H9 (cell line): ENCODE data around the gene TENM4. TPM values are rescaled to one million over a fixed set of nuclear protein-coding genes. Genes with fewer than 3 reads are reported as not detected.

ENCODE experiments used
- DNase-seq: peaks from one replicate; pipeline ENCODE4 v3.0.0-alpha.2; 2017
- H2AFZ ChIP-seq: one replicate; pipeline ENCODE4 v1.6.1; 2013; ENCODE audit warnings: mild to moderate bottlenecking, low read length, control low read depth, moderate library complexity
- H2AK5ac ChIP-seq: 2 replicates; pipeline ENCODE4 v1.6.1; 2013; ENCODE audit warnings: low read length, control low read depth, mixed read lengths; ENCODE audit not compliant: insufficient read length
- H2BK120ac ChIP-seq: one replicate; pipeline ENCODE4 v1.6.1; 2013; ENCODE audit warnings: low read depth, mild to moderate bottlenecking, low read length, control low read depth, inconsistent platforms; ENCODE audit not compliant: poor library complexity, severe bottlenecking
- H2BK12ac ChIP-seq: 2 replicates; pipeline ENCODE4 v1.6.1; 2013; ENCODE audit warnings: low read length, control low read depth, mixed read lengths, low read depth; ENCODE audit not compliant: insufficient read length
- H2BK15ac ChIP-seq: 2 replicates; pipeline ENCODE4 v1.6.1; 2013; ENCODE audit warnings: low read depth, low read length, control low read depth
- H2BK20ac ChIP-seq: one replicate; pipeline ENCODE4 v1.6.1; 2013; ENCODE audit warnings: low read depth, mild to moderate bottlenecking, low read length, control low read depth, inconsistent platforms; ENCODE audit not compliant: poor library complexity, severe bottlenecking
- H2BK5ac ChIP-seq: 2 replicates; pipeline ENCODE4 v1.6.1; 2013; ENCODE audit warnings: low read length, control low read depth, mixed read lengths; ENCODE audit not compliant: insufficient read length
- H3K14ac ChIP-seq: 2 replicates; pipeline ENCODE4 v1.6.1; 2013; ENCODE audit warnings: low read length, control low read depth; ENCODE audit not compliant: insufficient read depth
- H3K18ac ChIP-seq: 2 replicates; pipeline ENCODE4 v1.6.1; 2013; ENCODE audit warnings: low read depth, mild to moderate bottlenecking, mixed read lengths, low read length, control low read depth; ENCODE audit not compliant: insufficient read length
- H3K23ac ChIP-seq: 2 replicates; pipeline ENCODE4 v1.6.1; 2013; ENCODE audit warnings: low read length, control low read depth, mixed read lengths, low read depth; ENCODE audit not compliant: insufficient read length
- H3K23me2 ChIP-seq: 2 replicates; pipeline ENCODE4 v1.6.1; 2013; ENCODE audit warnings: low read depth, mild to moderate bottlenecking, mixed read lengths, low read length, control low read depth; ENCODE audit not compliant: insufficient read length, poor library complexity, severe bottlenecking
- H3K27ac ChIP-seq: 2 replicates; pipeline ENCODE4 v1.5.1; 2013; ENCODE audit warnings: low read length, control low read depth, mixed read lengths, low read depth; ENCODE audit not compliant: insufficient read length
- H3K27me3 ChIP-seq: 2 replicates; pipeline ENCODE4 v1.6.1; 2013; ENCODE audit warnings: low read length, control low read depth, inconsistent platforms; ENCODE audit not compliant: insufficient read depth
- H3K4ac ChIP-seq: 2 replicates; pipeline ENCODE4 v1.6.1; 2013; ENCODE audit warnings: low read depth, mild to moderate bottlenecking, control low read depth, inconsistent platforms, low read length, moderate library complexity
- H3K4me1 ChIP-seq: 2 replicates; pipeline ENCODE4 v1.6.1; 2013; ENCODE audit warnings: low read length, control low read depth, inconsistent platforms; ENCODE audit not compliant: insufficient read depth
- H3K4me2 ChIP-seq: 2 replicates; pipeline ENCODE4 v1.6.1; 2013; ENCODE audit warnings: low read length, control low read depth, mixed read lengths; ENCODE audit not compliant: insufficient read length, insufficient read depth
- H3K56ac ChIP-seq: 2 replicates; pipeline ENCODE4 v1.6.1; 2013; ENCODE audit warnings: low read depth, mild to moderate bottlenecking, mixed read lengths, low read length, control low read depth; ENCODE audit not compliant: insufficient read length
- H3K79me1 ChIP-seq: 2 replicates; pipeline ENCODE4 v1.6.1; 2013; ENCODE audit warnings: low read depth, mild to moderate bottlenecking, moderate library complexity, low read length, control low read depth, inconsistent platforms; ENCODE audit not compliant: insufficient read depth, poor library complexity, severe bottlenecking
- H3K79me2 ChIP-seq: 2 replicates; pipeline ENCODE4 v1.6.1; 2013; ENCODE audit warnings: low read length, control low read depth, inconsistent platforms; ENCODE audit not compliant: insufficient read depth
- H3K9ac ChIP-seq: 2 replicates; pipeline ENCODE4 v1.6.1; 2013; ENCODE audit warnings: low read length, control low read depth, mixed read lengths; ENCODE audit not compliant: insufficient read length; ENCODE audit errors: extremely low read depth
- H3K9me3 ChIP-seq: one replicate; pipeline ENCODE4 v1.6.1; 2013; ENCODE audit warnings: low read depth, low read length, inconsistent platforms; ENCODE audit not compliant: control insufficient read depth
- H3T11ph ChIP-seq: one replicate; pipeline ENCODE4 v1.6.1; 2013; ENCODE audit warnings: mild to moderate bottlenecking, low read length, control low read depth, inconsistent platforms
- H4K20me1 ChIP-seq: one replicate; pipeline ENCODE4 v1.6.1; 2013; ENCODE audit not compliant: control insufficient read depth, insufficient read length, insufficient read depth
- H4K5ac ChIP-seq: 2 replicates; pipeline ENCODE4 v1.6.1; 2013; ENCODE audit warnings: low read depth, mild to moderate bottlenecking, mixed read lengths, low read length, control low read depth; ENCODE audit not compliant: insufficient read length
- H4K8ac ChIP-seq: replicated peaks from 2 replicates; pipeline ENCODE4 v1.6.1; 2013; ENCODE audit warnings: low read length, control low read depth, mixed read lengths, low read depth; ENCODE audit not compliant: insufficient read length
- H4K91ac ChIP-seq: 2 replicates; pipeline ENCODE4 v1.6.1; 2013; ENCODE audit warnings: low read depth, mild to moderate bottlenecking, moderate library complexity, mixed read lengths, low read length, control low read depth; ENCODE audit not compliant: insufficient read length
- H3K27ac Mint-ChIP-seq, 3 experiments: 2 replicates in 2 of 3; 3 replicates in 1 of 3; pipeline ENCODE4 v1.8.0; 2020 to 2021; ENCODE audit warnings: mixed read lengths in 3 of 3, mild to moderate bottlenecking in 1 of 3, moderate library complexity in 1 of 3
- H3K27me3 Mint-ChIP-seq: 2 replicates; pipeline ENCODE4 v1.8.0; 2021; ENCODE audit warnings: low read depth, mild to moderate bottlenecking, moderate library complexity, mixed read lengths
- H3K36me3 Mint-ChIP-seq, 3 experiments: 2 replicates in 2 of 3; 3 replicates in 1 of 3; pipeline ENCODE4 v1.8.0; 2020 to 2021; ENCODE audit warnings: low read depth in 3 of 3, mixed read lengths in 3 of 3; ENCODE audit not compliant: insufficient read depth in 1 of 3
- H3K4me1 Mint-ChIP-seq, 2 experiments: 2 replicates each; pipeline ENCODE4 v1.8.0; 2020; ENCODE audit warnings: mixed read lengths in 2 of 2
- H3K4me3 Mint-ChIP-seq, 2 experiments: 2 replicates in 1 of 2; 3 replicates in 1 of 2; pipeline ENCODE4 v1.8.0; 2020 to 2021; ENCODE audit warnings: mild to moderate bottlenecking in 2 of 2, mixed read lengths in 2 of 2, moderate library complexity in 1 of 2
- H3K9me3 Mint-ChIP-seq, 2 experiments: 2 replicates in 1 of 2; 3 replicates in 1 of 2; pipeline ENCODE4 v1.8.0; 2020; ENCODE audit warnings: mild to moderate bottlenecking in 2 of 2, mixed read lengths in 2 of 2, moderate library complexity in 1 of 2
- WGBS: extraction: QIAGEN DNeasy Blood & Tissue Kit; methylation state at CpG from one replicate; pipeline ENCODE4 v1.1.7; 2013; ENCODE audit warnings: missing lambda C conversion rate, low lambda C conversion rate, mixed read lengths; ENCODE audit not compliant: insufficient read length; ENCODE audit errors: extremely low coverage; 5-methylcytosine and 5-hydroxymethylcytosine counted together
- total RNA-seq: library from RNA; stranded (reverse); gene quantifications from 2 replicates; pipeline ENCODE4 v1.2.1, GENCODE V29; 2021
- TF ChIP-seq, protein P1 (sequence below): fragments of 200-600 bp; sonication (generic); conservative IDR thresholded peaks from 3 replicates; pipeline ENCODE4 v1.8.0; 2021; ENCODE audit warnings: antibody characterized with exemption, mild to moderate bottlenecking

The TENM4 gene
- total RNA-seq, 1 experiment from 2014 or later = 4.6 TPM

DNA sequence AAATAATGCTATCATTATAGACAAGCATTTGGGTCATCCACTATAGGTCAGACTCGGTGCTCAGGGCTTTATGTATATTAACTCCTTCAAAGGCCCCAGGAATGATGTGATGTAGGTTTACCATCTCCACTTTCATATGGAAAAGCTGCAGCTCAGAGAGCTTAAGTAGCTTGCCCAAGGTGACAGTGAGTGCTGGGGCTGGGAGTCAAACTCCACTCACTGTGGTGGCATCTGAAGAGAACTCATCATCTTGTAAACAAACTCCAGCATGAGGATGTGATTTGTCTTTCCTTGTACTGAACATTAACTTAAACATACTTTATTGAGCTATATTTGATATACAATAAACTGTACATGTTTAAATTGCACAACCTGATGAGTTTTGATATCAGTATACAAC, 25.4 kb downstream of the TENM4 start:
- no peaks in the 10 kb centered on the region for H3K23me2 ChIP-seq
- H3K4me1 Mint-ChIP-seq = peaks cover 19 to 21% of the 10 kb centered on the region in 2 experiments
- H3K27me3 ChIP-seq = no peaks in the 10 kb centered on the region
- no peaks in the 10 kb centered on the region for H3K79me2 ChIP-seq
- H3K9ac ChIP-seq = no peak overlapping the region
- no peak overlapping the region for H3K4ac ChIP-seq
- no peak overlapping the region for H3K18ac ChIP-seq
- no peak overlapping the region for H3K4me2 ChIP-seq
- no peak overlapping the region for H3T11ph ChIP-seq
- H4K5ac ChIP-seq = no peak overlapping the region
- H3K9me3 ChIP-seq = no peaks in the 10 kb centered on the region
- no CpG with 5 or more reads among the region's 1 CpG for WGBS
- no peak overlapping the region for H3K27ac ChIP-seq
- H3K27me3 Mint-ChIP-seq = no peaks in the 10 kb centered on the region; the same call in 1 of the 2 replicates
- H2BK5ac ChIP-seq = no peak overlapping the region
- H3K23ac ChIP-seq = no peak overlapping the region
- H2BK20ac ChIP-seq = no peak overlapping the region
- no peak overlapping the region for H2AK5ac ChIP-seq
- no peak overlapping the region for H3K4me3 Mint-ChIP-seq
- H3K9me3 Mint-ChIP-seq = peaks cover 9 to 13% of the 10 kb centered on the region in 2 experiments
- no peak overlapping the region for H3K27ac Mint-ChIP-seq
- H2BK120ac ChIP-seq = no peak overlapping the region
- no peak overlapping the region for H3K56ac ChIP-seq
- H4K20me1 ChIP-seq = no peaks in the 10 kb centered on the region
- no peak overlapping the region for H4K91ac ChIP-seq
- no peak overlapping the region for H4K8ac ChIP-seq
- no peak overlapping the region for H2BK15ac ChIP-seq
- no peak overlapping the region for H2BK12ac ChIP-seq
- no peaks in the 10 kb centered on the region for H3K4me1 ChIP-seq
- TF ChIP-seq, protein P1, sequence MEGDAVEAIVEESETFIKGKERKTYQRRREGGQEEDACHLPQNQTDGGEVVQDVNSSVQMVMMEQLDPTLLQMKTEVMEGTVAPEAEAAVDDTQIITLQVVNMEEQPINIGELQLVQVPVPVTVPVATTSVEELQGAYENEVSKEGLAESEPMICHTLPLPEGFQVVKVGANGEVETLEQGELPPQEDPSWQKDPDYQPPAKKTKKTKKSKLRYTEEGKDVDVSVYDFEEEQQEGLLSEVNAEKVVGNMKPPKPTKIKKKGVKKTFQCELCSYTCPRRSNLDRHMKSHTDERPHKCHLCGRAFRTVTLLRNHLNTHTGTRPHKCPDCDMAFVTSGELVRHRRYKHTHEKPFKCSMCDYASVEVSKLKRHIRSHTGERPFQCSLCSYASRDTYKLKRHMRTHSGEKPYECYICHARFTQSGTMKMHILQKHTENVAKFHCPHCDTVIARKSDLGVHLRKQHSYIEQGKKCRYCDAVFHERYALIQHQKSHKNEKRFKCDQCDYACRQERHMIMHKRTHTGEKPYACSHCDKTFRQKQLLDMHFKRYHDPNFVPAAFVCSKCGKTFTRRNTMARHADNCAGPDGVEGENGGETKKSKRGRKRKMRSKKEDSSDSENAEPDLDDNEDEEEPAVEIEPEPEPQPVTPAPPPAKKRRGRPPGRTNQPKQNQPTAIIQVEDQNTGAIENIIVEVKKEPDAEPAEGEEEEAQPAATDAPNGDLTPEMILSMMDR = no peak
- H2AFZ ChIP-seq = no peak overlapping the region
- H3K14ac ChIP-seq = no peak overlapping the region
- no peaks in the 10 kb centered on the region for H3K79me1 ChIP-seq
- H3K36me3 Mint-ChIP-seq = peaks cover 2 to 12% (median 9%) of the 10 kb centered on the region in 3 experiments; a peak in 6 of 7 replicates
- DNase-seq = no peak
